Activated T-helper 17 cell treated with anti-CD3 and anti-CD28 coated beads, Interleukin-2, amount 50 U/mL, for 72 hours (primary cell): ENCODE measurements around the gene RIPK3. TPM values are rescaled to one million over a fixed set of nuclear protein-coding genes. Genes with fewer than 3 reads are reported as not detected.
"Not testable (repeated sequence)": the region's sequence is repeated elsewhere in the genome, so short reads cannot be mapped to it uniquely, and the experiment has no call there.

Source experiments
- ATAC-seq: fragments of 150-1000 bp; cut with Tn5 transposase; replicated peaks from 2 replicates; pipeline ENCODE4 v1.10.0; 2021; ENCODE audit warnings: mild to moderate bottlenecking, moderate library complexity
- H3K27ac Mint-ChIP-seq: one replicate; pipeline ENCODE4 v1.8.0; 2022; ENCODE audit warnings: mixed read lengths
- H3K27me3 Mint-ChIP-seq: one replicate; pipeline ENCODE4 v1.8.0; 2022; ENCODE audit warnings: mixed read lengths
- H3K36me3 Mint-ChIP-seq: one replicate; pipeline ENCODE4 v1.8.0; 2022; ENCODE audit warnings: low read depth, mild to moderate bottlenecking, mixed read lengths
- H3K4me1 Mint-ChIP-seq: one replicate; pipeline ENCODE4 v1.8.0; 2022; ENCODE audit warnings: mixed read lengths
- H3K4me3 Mint-ChIP-seq: one replicate; pipeline ENCODE4 v1.8.0; 2022; ENCODE audit warnings: mild to moderate bottlenecking, mixed read lengths
- H3K9me3 Mint-ChIP-seq: one replicate; pipeline ENCODE4 v1.8.0; 2022; ENCODE audit warnings: mixed read lengths
- total RNA-seq, 2 donors: library from RNA; stranded (reverse); gene quantifications; one replicate each; pipeline ENCODE4 v1.2.3, GENCODE V29; 2022

Gene RIPK3
- total RNA-seq, 2 donors from 2014 or later: 12.9 to 17.4 TPM

DNA sequence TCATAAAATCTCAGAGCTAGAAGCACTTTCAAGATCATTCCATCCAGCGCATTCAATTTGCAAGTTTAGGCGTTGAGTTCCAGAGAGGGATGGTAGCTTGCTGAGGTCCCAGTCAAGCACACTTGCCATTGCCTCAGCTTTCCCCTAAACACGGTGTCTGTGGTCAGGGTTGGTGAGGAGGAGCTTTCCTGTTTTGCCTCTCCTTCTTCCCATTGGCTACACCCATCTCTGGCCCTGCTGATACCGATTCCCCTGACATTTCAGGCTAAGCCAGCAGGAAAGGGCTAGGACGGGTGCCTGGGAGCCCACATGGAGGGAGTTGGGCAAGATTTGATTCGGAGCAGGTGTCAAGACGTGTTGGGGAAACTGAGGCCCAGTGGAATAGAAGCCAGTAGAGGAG, 37.3 kb upstream of the RIPK3 start:
- H3K27me3 Mint-ChIP-seq: peaks cover 4% of the 10 kb centered on the region
- ATAC-seq: no peak
- no peaks in the 10 kb centered on the region for H3K4me1 Mint-ChIP-seq

DNA sequence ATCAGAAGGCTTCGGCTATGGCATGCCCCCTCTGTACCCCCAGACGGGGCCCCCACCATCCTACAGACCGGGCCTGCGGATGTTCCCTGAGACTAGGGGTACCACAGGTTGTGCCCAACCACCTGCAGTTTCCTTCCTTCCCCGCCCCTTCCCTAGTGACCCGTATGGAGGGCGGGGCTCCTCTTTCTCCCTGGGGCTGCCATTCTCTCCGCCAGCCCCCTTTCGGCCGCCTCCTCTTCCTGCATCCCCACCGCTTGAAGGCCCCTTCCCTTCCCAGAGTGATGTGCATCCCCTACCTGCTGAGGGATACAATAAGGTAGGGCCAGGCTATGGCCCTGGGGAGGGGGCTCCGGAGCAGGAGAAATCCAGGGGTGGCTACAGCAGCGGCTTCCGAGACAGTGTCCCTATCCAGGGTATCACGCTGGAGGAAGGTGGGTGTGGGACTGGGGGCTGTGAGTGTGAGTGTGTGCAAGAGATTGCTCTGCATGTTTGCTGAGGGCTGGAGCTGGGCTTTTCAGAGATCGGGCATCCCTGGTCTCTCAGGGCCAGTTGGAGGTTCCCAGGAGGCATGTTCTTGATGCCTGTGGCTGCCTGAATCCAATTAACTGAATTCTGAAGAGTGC, 36.8 kb upstream of the RIPK3 start:
- no peak overlapping the region for H3K27ac Mint-ChIP-seq
- no peaks in the 10 kb centered on the region for H3K36me3 Mint-ChIP-seq
- H3K9me3 Mint-ChIP-seq: no peaks in the 10 kb centered on the region
- H3K4me3 Mint-ChIP-seq: no peak overlapping the region
- H3K27me3 Mint-ChIP-seq: peaks cover 4% of the 10 kb centered on the region
- ATAC-seq: no peak
- H3K4me1 Mint-ChIP-seq: no peaks in the 10 kb centered on the region

More for the DNA sequence above, 37.3 kb upstream of the RIPK3 start:
- H3K4me3 Mint-ChIP-seq: no peak overlapping the region
- H3K27ac Mint-ChIP-seq: no peak overlapping the region
- H3K36me3 Mint-ChIP-seq: no peaks in the 10 kb centered on the region
- no peaks in the 10 kb centered on the region for H3K9me3 Mint-ChIP-seq

DNA sequence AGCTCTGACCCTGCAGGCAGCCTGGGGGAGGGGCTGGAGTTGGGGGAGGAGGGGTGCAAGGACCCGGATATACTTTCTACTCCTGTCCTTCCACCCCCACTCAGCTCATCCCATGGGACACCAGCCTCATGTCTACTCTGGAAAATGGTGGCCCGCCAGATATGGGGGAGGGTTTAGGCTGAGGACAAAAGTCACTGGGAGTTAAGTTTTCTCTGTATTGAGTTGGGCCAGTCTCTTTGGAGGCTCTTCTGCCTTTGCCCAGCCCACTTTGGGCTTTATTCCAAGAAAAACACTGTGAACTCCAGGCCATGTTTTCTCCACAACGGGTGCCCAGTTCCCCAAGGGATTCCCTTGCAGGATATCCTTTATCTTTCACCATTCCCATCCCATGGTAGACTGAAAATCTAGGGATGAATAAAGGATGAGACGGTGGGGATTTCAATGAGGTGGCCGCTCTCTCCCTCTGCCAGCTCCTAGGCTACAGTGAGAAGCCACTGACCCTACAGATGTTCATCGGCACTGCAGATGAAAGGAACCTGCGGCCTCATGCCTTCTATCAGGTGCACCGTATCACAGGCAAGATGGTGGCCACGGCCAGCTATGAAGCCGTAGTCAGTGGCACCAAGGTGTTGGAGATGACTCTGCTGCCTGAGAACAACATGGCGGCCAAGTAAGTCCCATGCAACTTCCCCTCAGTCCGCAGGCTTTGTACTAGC, 33.1 kb upstream of the RIPK3 start:
- H3K4me3 Mint-ChIP-seq: no peak overlapping the region
- H3K4me1 Mint-ChIP-seq: no peaks in the 10 kb centered on the region
- H3K36me3 Mint-ChIP-seq: no peaks in the 10 kb centered on the region
- ATAC-seq: no peak
- no peak overlapping the region for H3K27ac Mint-ChIP-seq
- no peaks in the 10 kb centered on the region for H3K9me3 Mint-ChIP-seq
- peaks cover 9% of the 10 kb centered on the region for H3K27me3 Mint-ChIP-seq

DNA sequence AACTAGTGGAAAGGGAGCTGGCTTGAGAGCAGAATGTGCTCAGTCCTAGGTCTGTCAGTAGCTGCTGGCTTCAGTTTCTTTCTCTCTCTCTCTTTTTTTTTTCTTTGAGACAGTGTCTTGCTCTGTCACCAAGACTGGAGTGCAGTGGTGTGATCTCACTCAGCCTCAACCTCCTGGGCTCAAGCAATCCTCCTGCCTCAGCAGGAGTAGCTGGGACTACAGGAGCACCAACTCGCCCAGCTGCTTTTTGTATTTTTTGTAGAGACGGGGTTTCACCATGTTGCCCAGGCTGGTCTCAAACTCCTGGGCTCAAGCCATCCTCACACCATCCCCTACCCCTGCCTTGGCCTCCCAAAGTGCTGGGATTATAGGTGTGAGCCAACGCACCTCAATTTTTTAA, 31.8 kb upstream of the RIPK3 start:
- not testable (repeated sequence) for H3K4me3 Mint-ChIP-seq, H3K36me3 Mint-ChIP-seq, H3K27ac Mint-ChIP-seq, H3K9me3 Mint-ChIP-seq, H3K4me1 Mint-ChIP-seq, ATAC-seq
- H3K27me3 Mint-ChIP-seq: peaks cover 16% of the 10 kb centered on the region

- peaks cover 5% of the 10 kb centered on the region for H3K4me1 Mint-ChIP-seq
- H3K27ac Mint-ChIP-seq: no peak overlapping the region
- no peaks in the 10 kb centered on the region for H3K9me3 Mint-ChIP-seq
- no peak for ATAC-seq
- no peak overlapping the region for H3K4me3 Mint-ChIP-seq
- H3K27me3 Mint-ChIP-seq: peaks cover 21% of the 10 kb centered on the region
- no peaks in the 10 kb centered on the region for H3K36me3 Mint-ChIP-seq
These were observed 31.0 kb upstream of the RIPK3 start for GRCh38 chr14:24370748-24371147.

DNA sequence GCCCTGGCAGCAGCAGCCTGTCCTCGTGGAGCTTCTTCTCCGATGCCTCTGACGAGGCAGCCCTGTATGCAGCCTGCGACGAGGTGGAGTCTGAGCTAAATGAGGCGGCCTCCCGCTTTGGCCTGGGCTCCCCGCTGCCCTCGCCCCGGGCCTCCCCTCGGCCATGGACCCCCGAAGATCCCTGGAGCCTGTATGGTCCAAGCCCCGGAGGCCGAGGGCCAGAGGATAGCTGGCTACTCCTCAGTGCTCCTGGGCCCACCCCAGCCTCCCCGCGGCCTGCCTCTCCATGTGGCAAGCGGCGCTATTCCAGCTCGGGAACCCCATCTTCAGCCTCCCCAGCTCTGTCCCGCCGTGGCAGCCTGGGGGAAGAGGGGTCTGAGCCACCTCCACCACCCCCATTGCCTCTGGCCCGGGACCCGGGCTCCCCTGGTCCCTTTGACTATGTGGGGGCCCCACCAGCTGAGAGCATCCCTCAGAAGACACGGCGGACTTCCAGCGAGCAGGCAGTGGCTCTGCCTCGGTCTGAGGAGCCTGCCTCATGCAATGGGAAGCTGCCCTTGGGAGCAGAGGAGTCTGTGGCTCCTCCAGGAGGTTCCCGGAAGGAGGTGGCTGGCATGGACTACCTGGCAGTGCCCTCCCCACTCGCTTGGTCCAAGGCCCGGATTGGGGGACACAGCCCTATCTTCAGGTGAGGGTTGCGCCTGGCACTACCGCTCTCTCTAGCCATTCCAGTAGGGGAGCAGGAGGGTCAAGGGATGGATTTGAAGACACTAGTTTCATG, 30.3 kb upstream of the RIPK3 start:
- H3K4me1 Mint-ChIP-seq: peaks cover 6% of the 10 kb centered on the region
- no peaks in the 10 kb centered on the region for H3K9me3 Mint-ChIP-seq
- peaks cover 27% of the 10 kb centered on the region for H3K27me3 Mint-ChIP-seq
- no peaks in the 10 kb centered on the region for H3K36me3 Mint-ChIP-seq
- no peak overlapping the region for H3K27ac Mint-ChIP-seq
- no peak for ATAC-seq
- H3K4me3 Mint-ChIP-seq: no peak overlapping the region

GRCh38 chr14:24369463-24369862, 29.7 kb upstream of the RIPK3 start:
- no peaks in the 10 kb centered on the region for H3K36me3 Mint-ChIP-seq
- no peak for ATAC-seq

DNA sequence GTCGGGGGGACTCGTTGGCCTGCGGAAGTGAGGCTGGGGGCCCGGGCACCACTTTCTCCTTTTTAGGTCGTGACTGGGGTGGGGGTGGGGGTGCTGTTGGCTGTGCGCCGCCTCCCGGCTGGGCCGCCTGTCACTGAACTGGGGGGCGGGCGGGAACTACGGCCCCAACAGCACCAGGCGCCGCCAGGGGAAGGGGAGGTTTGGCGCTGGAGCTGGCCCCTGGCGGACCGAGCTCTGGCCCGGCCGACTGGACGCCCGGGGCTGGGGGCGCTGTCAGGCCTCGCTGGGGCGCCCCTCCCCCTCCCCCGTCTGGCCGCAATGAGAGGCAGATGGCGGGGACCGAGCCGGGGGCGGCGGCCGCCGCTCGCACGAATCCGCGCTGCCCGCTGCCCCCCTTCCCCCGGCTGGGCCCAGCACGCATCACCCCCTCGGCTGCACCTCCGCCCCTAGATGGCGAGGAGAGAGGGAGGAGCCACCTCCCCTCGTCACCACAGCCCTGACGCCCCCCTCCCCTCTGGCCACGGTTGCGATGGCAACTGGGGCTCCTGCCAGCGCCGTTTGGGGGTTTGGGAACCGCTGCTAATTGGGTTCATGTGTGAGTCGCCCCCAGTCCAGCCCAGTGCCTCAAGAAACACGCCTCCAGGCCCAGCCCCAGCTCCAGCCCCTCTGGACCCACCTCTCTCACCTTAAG, 28.9 kb upstream of the RIPK3 start:
- Mint-ChIP-seq H3K27me3 (peaks cover 31% of the 10 kb centered on the region), H3K9me3 (no peaks in the 10 kb centered on the region), H3K4me3 (peak overlapping the region; percentile 76), H3K4me1 (peaks cover 6% of the 10 kb centered on the region), H3K36me3 (no peaks in the 10 kb centered on the region), H3K27ac (no peak overlapping the region)
- ATAC-seq: no peak

More at GRCh38 chr14:24369463-24369862, 29.7 kb upstream of the RIPK3 start:
- H3K27ac Mint-ChIP-seq: no peak overlapping the region
- no peaks in the 10 kb centered on the region for H3K9me3 Mint-ChIP-seq
- H3K4me1 Mint-ChIP-seq: peaks cover 6% of the 10 kb centered on the region
- H3K4me3 Mint-ChIP-seq: peak overlapping the region; percentile 57
- peaks cover 31% of the 10 kb centered on the region for H3K27me3 Mint-ChIP-seq

- H3K4me3 Mint-ChIP-seq: peak overlapping the region; percentile 76
These were observed 28.4 kb upstream of the RIPK3 start for GRCh38 chr14:24368212-24368561.

GRCh38 chr14:24367514-24368211, 27.9 kb upstream of the RIPK3 start, which contains the start of gene NFATC4:
Gene NFATC4 (plus strand): TSS chr14:24368184. CDS start chr14:24368341, 157 bp downstream.
- no peak for ATAC-seq
- Mint-ChIP-seq H3K4me1 (peaks cover 6% of the 10 kb centered on the region), H3K27me3 (peaks cover 36% of the 10 kb centered on the region), H3K36me3 (no peaks in the 10 kb centered on the region), H3K27ac (no peak within 1 kb of the TSS), H3K4me3 (peak within 1 kb of the TSS; percentile 76), H3K9me3 (no peaks in the 10 kb centered on the region)

More at GRCh38 chr14:24368212-24368561, 28.4 kb upstream of the RIPK3 start:
- H3K27me3 Mint-ChIP-seq: peaks cover 32% of the 10 kb centered on the region
- ATAC-seq: no peak
- H3K9me3 Mint-ChIP-seq: no peaks in the 10 kb centered on the region
- H3K4me1 Mint-ChIP-seq: peaks cover 6% of the 10 kb centered on the region
- H3K27ac Mint-ChIP-seq: no peak overlapping the region
- H3K36me3 Mint-ChIP-seq: no peaks in the 10 kb centered on the region

DNA sequence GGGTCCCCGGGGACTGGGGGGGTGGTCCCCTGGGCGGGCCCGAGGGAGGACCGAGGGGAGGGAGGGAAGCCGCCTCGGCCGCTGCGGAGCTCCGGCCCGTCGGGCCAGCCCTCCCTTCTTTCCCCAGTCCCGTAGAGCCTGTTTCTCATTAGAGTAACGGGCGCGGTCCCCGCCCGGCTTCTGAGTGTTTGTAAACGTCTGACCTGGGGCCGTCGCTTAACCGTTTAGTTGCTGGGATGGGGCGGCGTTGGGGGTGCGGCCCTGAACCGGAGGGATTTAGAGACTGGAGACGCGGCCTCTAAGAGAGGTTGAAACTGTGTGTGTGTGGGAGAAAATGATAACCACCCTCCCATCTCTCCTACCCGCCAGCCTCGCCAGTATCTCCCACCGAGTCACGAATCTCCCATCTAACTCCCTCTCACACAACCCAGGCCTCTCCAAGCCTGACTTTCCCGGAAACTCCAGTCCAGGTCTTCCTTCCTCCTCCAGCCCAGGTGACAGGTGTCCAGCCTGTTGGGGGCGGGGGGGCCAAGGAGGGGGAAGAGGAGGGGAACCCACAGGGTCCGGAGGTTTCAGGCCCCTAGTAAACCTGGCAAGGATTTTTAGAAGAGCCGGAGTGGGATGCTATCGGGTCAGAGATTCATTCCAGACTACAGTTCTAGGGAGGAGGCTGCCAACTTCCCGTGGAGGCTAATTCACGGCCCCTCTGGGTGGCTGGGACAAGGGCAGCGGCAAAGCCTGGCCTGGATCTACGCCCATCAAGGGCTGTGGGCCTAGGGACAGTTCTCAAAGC, 27.1 kb upstream of the RIPK3 start:
- H3K9me3 Mint-ChIP-seq: no peaks in the 10 kb centered on the region
- H3K27ac Mint-ChIP-seq: no peak overlapping the region
- H3K4me1 Mint-ChIP-seq: peaks cover 6% of the 10 kb centered on the region
- peak; percentile 46 for ATAC-seq
- no peaks in the 10 kb centered on the region for H3K36me3 Mint-ChIP-seq
- peaks cover 39% of the 10 kb centered on the region for H3K27me3 Mint-ChIP-seq
- peak overlapping the region; percentile 76 for H3K4me3 Mint-ChIP-seq

DNA sequence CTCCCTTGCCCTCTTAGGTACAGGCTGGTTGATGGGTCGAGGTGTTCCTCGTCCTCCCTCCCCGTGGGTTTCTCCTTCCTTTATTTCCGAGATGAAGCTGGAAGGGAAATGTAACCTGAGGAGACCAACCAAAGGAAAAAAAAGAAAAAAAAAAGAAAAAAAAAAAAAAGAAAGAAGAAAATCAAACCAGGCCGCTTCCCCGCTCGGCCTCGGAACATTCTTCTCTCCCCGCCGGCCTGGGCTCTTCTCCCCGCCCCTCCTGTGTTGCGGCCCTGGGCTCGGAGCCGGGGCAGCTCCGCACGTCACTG, 26.6 kb upstream of the RIPK3 start:
- Mint-ChIP-seq H3K36me3 (no peaks in the 10 kb centered on the region), H3K4me3 (peak overlapping the region; percentile 76), H3K9me3 (no peaks in the 10 kb centered on the region), H3K4me1 (peaks cover 6% of the 10 kb centered on the region), H3K27me3 (peaks cover 40% of the 10 kb centered on the region), H3K27ac (no peak overlapping the region)
- ATAC-seq: no peak

DNA sequence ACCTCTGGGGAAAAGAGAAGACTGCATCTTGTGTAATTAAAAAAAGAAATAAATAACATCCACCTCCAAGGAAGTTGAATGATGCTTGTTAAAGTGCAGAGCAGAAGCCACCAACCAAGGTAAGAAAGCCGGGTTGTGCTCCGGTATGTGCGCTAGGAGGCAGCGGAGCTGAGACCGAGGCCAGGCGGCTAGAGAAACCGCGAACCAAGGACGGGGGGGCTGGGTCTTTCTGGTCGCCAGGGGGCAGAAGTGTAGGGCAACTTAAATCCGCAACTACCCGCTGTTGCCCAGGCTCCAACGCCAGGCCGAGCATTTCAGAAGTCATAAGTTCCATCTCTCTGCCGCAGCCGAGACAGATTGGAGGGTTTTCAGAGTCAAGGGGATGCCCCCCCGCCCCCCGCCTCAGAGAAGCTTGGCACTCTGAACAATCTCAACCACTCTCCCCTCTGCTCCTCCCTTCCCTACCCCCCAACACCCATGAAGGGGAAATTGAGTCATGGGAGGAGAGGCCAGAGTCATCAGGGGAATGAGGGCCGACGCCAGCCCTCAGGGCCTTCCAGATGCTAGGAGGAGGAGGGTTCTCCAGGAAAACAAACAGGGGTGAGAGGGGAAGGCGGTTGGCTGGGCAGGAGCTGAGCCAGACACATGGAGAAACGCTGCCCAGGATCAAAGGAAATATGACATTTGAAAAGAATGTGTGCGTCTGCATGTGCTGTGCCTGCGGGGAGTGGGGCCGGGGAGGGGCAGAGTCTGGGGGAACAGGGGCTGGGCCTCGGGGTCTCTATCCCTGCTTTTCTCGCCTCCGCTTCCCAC, 26.0 kb upstream of the RIPK3 start:
- Mint-ChIP-seq H3K27ac (no peak overlapping the region), H3K36me3 (no peaks in the 10 kb centered on the region), H3K9me3 (no peaks in the 10 kb centered on the region), H3K27me3 (peaks cover 40% of the 10 kb centered on the region), H3K4me1 (peaks cover 6% of the 10 kb centered on the region), H3K4me3 (peak overlapping the region; percentile 76)
- peak; percentile 66 for ATAC-seq
